GM19463 (cell line): ENCODE data around the gene SH3PXD2A.
"Not testable (repeated sequence)": the region's sequence is repeated elsewhere in the genome, so short reads cannot be mapped to it uniquely, and the experiment has no call there.

ENCODE experiments used
- ATAC-seq: cut with Tn5 transposase; IDR thresholded peaks from one replicate; pipeline ENCODE4 v1.9.1; 2021; ENCODE audit warnings: mild to moderate bottlenecking, moderate library complexity; ENCODE audit not compliant: unreplicated experiment

SH3PXD2A gene

GRCh38 chr10:103671126-103671895 lies 184.1 kb downstream of the SH3PXD2A start:
- ATAC-seq: no peak

GRCh38 chr10:103669944-103670343 lies 185.4 kb downstream of the SH3PXD2A start:
- no peak for ATAC-seq

DNA sequence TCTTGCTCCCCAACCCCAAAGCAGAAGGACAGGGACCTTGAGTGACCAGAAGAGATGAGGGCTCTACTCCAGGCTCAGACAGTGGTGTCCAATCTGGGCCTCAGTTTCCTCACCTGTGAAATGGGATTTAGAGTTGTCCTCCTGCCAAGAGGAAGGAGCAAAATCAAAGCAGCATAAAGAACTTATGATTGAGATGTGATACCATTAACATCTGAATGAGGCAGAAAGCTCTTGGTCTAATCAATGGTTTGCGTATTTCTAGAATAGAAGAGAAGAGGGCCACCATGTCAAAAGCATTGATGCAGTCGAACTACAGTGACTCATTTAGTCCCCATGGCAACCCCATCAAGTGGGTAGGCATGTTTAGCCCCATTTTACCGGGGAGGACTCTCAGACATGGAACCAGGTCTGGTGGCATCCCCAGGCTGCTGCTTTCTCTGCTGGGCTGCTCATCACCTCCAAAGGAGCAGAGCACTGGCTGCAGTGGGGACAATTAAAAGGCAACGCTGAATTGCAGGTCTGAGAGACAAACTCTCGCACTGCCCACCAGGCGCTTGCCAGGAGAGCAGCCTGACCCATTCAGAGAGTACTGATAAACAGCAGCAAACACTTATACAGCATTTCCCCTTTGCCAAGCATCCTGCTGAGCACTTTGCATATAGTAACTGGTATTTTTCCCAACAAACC lies 186.0 kb downstream of the SH3PXD2A start:
- no peak for ATAC-seq

DNA sequence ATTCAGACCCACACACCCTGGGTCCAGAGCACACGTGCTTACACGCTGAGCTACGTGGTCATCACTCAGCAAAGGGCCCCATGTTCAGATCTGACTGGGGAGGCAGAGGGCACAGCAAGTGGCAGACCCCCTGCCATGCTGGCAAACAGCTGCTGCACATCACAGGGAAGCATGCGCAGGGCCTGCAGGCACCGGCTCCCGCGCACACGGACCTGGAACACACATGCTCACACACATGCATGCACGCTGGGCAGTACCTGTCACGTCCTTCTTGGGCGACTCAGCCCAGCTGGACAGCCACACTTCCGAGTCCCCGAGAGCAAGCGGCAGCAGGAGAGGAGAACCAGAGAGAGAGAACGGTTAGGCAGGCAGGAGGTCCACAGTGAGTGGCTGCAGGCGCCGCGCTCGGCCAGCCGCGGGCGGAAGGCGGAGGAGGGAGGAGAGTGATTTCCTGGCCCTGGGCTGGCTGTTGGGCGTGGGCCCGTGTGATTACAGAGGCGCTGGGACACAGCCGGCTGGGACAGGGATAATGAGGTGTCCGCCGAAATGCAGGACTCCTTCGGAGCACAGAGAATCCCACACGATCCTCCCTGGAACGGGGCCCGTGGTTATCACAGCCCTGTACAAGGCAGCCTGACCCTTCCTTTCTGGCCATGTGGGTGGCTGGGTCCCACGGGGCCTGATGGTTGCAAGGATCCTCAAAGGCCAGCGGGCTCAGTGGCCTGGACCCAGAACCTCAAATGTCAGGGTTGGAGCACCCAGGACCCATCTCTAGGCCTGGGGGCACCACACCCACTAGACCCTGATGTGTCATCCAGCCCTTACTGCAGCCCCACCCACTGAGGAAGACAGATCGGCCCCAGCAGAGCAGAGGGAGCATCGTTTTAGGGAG lies 186.8 kb downstream of the SH3PXD2A start:
- peak; percentile 70 for ATAC-seq

GRCh38 chr10:103667356-103667755 lies 188.0 kb downstream of the SH3PXD2A start:
- no peak for ATAC-seq

DNA sequence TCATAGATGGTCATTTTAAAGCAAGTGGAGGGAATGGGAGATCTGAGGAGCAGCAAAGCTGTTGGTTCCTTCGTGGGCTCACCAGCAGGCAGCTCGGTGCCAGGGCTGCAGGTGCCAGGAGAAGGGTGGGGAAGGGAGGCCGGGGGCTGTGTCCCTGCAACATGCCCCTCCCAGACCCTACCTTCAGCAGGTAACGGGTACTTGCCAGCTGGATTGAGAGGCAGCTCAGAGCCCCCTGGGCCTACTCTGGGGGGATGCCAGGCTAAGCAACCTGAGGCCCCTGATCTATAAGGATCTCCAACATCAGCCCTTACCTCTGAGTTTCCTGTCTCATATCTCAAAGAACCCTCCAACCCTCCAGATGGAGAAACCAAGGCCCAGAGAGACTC lies 188.6 kb downstream of the SH3PXD2A start:
- ATAC-seq: no peak

GRCh38 chr10:103666087-103666761 lies 189.2 kb downstream of the SH3PXD2A start:
- ATAC-seq: no peak

GRCh38 chr10:103665162-103665889 lies 190.1 kb downstream of the SH3PXD2A start:
- ATAC-seq: no peak

DNA sequence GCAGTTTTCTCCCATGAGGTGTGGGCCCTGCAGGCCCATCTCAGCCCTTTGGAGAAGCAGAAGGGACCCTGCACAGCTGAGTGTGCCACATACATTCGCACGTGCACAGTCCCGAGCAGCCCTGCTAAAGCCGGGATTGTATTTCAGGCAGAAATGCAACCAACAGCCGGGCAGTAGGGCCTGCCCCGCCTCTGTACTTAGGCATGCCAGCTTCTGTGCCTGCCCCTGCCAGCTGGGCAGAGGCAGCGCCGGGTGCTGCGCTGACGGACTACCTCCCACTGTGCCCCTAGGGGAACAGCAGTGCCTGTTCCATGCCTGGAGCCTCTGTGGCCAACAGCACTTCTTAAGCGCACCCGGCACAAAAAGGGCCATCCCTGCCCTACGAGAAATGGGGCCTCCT lies 191.6 kb downstream of the SH3PXD2A start:
- ATAC-seq: no peak

DNA sequence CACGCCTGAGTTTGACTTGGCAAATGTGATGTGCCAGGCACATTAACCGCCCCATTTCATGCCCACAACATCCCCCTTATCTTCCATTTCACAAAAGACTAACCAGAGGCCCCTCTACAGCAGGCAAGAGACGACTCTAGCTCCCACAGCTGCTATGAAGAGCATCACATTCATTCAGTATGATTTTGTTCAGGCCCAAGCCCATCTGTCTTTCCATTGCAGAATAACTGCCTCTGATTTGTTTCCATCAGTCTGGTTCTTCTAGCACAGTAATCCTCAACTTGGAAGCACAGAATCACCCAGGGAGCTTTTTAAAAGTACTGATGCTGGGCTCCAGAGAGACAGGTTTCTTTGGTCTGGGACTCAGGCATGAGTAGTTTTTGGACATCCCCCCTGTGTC lies 192.1 kb downstream of the SH3PXD2A start:
- ATAC-seq: no peak

- ATAC-seq: not testable (repeated sequence)
These were observed 192.7 kb downstream of the SH3PXD2A start for GRCh38 chr10:103662704-103663103.

- no peak for ATAC-seq
These were observed 194.0 kb downstream of the SH3PXD2A start for GRCh38 chr10:103661198-103661950.

- peak; percentile 33 for ATAC-seq
These were observed 194.8 kb downstream of the SH3PXD2A start for GRCh38 chr10:103660364-103661197.

DNA sequence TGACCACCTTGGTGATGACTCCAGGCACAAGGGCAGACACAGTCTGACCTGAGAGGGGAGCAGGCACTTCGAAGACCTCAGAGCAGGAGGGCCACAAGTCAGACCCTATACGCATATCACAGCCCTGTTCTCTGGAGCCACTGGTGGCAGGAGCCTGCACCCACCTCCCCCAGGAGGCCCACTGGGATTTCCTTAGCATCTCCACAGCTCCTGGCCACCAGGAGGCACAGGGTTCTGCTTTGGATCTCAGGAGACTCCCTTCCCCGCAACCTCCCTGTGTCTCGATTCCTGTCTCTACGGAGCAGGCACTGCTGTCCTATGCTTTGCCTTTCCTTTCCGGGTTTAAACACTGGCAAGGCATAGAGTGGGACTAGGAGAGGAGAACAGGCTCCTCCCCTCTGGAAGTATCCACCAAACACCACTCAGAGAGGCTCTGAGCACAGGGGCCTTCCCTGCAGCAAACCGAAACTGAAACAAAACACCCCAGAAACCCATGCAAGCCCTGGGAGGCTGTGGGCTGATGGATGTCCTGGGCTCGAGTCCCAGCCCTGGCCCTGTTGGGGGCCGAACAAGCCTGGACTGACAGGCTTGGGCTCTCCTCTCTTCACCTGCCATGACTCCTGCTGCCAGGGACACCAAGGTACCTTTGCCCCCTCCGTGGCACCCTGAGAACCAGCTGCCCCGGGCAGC lies 195.6 kb downstream of the SH3PXD2A start:
- ATAC-seq: peak; percentile 94

DNA sequence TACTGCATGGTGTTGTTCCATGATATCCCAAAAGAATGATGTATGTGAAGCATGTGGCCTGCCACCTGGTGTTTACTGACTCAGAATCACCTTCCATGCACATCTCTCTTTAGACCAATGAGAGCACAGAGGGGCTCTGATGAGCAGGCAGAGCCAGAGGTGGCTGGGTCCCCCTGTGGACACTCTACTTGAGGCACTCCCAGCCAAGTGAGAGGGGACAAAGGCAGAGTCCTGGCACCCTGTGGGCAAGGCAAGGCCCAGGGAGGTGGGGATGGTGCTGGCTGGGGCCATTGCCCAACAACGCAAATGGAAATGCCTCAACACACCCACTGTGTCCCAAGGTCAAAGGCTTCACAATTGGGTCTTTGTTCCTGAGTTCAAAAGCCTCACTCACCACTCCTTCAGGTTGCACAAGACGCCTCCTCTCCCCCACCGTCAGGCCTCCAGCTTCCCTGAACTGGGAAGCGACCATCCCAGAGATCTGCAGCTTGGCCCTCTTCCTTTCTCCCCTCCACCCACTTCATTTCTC lies 197.3 kb downstream of the SH3PXD2A start:
- ATAC-seq: no peak

DNA sequence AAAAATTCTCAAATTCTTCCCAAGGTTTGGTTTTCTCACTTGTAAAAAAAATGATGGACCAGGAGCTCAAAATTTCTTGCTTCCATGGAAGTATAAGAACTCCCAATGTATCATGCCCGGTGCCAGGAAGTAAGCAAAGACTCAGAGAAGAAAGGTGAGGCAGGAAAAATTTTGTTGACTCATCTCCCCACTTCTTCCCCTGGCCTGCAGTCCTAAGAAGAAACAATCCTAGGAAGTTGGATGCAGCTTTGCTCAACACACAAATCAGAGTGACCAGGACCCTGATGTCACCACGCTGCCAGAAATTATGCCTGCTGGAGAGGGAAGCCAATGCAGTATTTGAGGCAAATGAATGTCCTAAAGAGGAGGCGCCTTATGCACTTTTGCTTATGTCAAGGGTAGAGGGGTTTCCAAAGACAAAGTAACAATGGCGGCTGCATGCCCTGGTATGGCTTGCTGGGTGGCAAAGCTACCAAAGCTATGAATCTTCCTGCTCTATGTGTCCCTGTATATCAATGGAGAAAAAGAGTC lies 198.2 kb downstream of the SH3PXD2A start:
- ATAC-seq: no peak

DNA sequence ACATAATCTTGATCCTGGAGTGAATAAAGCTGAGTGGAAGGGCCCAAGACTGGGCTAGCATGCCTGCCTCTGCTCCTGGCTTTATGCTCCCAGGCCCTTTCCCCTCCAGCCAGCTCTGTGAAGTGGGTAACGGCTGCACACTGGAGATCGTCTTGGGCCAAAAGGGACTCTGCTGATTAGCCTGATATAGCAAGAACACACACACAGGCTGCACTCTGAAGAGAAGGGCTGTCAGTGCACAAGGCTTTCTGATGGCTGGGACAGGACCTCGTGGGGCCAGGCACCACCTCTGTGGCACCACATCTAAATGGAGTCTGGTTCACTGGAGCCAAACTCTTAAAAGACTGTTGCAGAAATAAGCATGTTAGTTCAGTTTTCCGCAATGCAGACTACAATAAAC lies 200.5 kb downstream of the SH3PXD2A start:
- ATAC-seq: no peak
